Colonic mucosa (tissue), 4 donors: ENCODE data around the gene ZDHHC3. TPM values are rescaled to one million over a fixed set of nuclear protein-coding genes. Genes with fewer than 3 reads are reported as not detected.

Source experiments
- DNase-seq: peaks from one replicate; pipeline ENCODE4 v3.0.0-alpha.2; 2020
- H3K27ac ChIP-seq: fragments of 200-600 bp; one replicate; pipeline ENCODE4 v1.8.0; 2021
- H3K27me3 ChIP-seq: fragments of 200-600 bp; one replicate; pipeline ENCODE4 v1.8.0; 2021
- H3K36me3 ChIP-seq: fragments of 200-600 bp; one replicate; pipeline ENCODE4 v1.8.0; 2021
- H3K4me1 ChIP-seq: fragments of 200-600 bp; one replicate; pipeline ENCODE4 v1.8.0; 2021; ENCODE audit warnings: mild to moderate bottlenecking
- H3K4me3 ChIP-seq: fragments of 200-600 bp; one replicate; pipeline ENCODE4 v1.8.0; 2021
- H3K9ac ChIP-seq, 2 donors: one replicate each; pipeline ENCODE4 v1.7.0; 2013; ENCODE audit warnings: control low read depth in 2 of 2, low read depth in 2 of 2, low read length in 2 of 2
- H3K9me3 ChIP-seq: fragments of 200-600 bp; one replicate; pipeline ENCODE4 v1.8.0; 2021
- intact Hi-C: fragments of 100-400 bp; cut with DNase I; formaldehyde crosslinking; loops from one replicate; pipeline ENCODE4 v1.14.1; 2022
- total RNA-seq, 2 donors: library from RNA; stranded (reverse); fragmentation: NEBNext Ultra II Directional in 1 of 2; extraction: Animal tissue kit (Norgen Biotek cat#: 25700) in 1 of 2; gene quantifications; one replicate each; pipeline ENCODE4 v1.2.1, GENCODE V29; 2021
- TF ChIP-seq, protein P1 (sequence below): fragments of 200-600 bp; IDR thresholded peaks from one replicate; pipeline ENCODE4 v1.8.0; 2022; ENCODE audit warnings: antibody characterized with exemption, mild to moderate bottlenecking
- donor health status: healthy.
- donor health status: DM: no; HTN: no; CAD: no.
- donor health status: DM: no; HTN: no; CAD: no.

Gene ZDHHC3
- total RNA-seq, 2 donors from 2014 or later: 152 to 162 TPM

DNA sequence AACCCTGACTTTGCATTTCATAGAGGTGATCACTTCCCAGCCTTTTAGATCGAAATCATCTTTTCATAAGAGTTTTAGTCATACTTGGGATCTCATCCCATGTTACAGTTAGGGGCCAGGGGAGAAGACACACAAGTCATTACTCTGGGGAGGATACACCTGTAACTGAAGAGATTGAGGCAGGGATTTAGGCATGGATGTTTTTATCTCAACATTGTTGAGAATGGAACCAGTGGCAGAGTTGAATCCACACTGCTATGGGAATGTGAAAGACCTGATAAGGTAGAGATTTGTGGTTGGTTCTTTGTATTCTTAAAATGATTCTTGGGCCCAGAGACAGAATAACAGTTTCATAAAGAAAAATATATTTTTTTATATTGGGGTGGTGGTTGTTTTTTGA lies 33.9 kb upstream of the ZDHHC3 start:
- no peaks in the 10 kb centered on the region for H3K4me1 ChIP-seq

DNA sequence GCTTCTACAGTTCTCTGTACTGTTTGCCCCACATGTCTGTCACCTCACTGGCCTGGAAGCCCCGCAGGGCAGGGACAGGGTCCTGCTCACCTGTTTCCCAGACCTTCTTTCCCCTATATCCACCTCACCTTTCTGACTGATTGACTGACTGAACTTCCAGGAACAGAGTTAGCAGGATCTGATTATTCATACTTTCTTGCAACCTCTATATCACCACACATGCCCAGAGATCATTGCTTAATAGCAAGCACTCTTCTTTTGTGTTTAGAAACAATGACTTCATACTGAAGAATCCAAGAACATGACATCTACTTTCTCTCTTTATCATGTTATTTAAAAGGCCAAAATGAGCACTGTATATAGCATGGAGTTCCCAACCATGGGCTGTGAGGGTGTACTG lies 32.1 kb upstream of the ZDHHC3 start:
- Histone ChIP-seq H3K27ac (no peak overlapping the region), H3K4me1 (no peaks in the 10 kb centered on the region), H3K9me3 (no peaks in the 10 kb centered on the region), H3K9ac (no peak overlapping the region), H3K36me3 (no peaks in the 10 kb centered on the region), H3K4me3 (no peak overlapping the region), H3K27me3 (no peaks in the 10 kb centered on the region)
- TF ChIP-seq, protein P1, sequence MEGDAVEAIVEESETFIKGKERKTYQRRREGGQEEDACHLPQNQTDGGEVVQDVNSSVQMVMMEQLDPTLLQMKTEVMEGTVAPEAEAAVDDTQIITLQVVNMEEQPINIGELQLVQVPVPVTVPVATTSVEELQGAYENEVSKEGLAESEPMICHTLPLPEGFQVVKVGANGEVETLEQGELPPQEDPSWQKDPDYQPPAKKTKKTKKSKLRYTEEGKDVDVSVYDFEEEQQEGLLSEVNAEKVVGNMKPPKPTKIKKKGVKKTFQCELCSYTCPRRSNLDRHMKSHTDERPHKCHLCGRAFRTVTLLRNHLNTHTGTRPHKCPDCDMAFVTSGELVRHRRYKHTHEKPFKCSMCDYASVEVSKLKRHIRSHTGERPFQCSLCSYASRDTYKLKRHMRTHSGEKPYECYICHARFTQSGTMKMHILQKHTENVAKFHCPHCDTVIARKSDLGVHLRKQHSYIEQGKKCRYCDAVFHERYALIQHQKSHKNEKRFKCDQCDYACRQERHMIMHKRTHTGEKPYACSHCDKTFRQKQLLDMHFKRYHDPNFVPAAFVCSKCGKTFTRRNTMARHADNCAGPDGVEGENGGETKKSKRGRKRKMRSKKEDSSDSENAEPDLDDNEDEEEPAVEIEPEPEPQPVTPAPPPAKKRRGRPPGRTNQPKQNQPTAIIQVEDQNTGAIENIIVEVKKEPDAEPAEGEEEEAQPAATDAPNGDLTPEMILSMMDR: no peak
- DNase-seq: no peak
- intact Hi-C loops: no loop called here

More for the DNA sequence above, 33.9 kb upstream of the ZDHHC3 start:
- Histone ChIP-seq H3K27ac (no peak overlapping the region), H3K9me3 (no peaks in the 10 kb centered on the region), H3K9ac (no peak overlapping the region), H3K27me3 (no peaks in the 10 kb centered on the region), H3K36me3 (no peaks in the 10 kb centered on the region), H3K4me3 (no peak overlapping the region)
- no peak for DNase-seq
- intact Hi-C loops: no loop called here
- TF ChIP-seq, protein P1: no peak

DNA sequence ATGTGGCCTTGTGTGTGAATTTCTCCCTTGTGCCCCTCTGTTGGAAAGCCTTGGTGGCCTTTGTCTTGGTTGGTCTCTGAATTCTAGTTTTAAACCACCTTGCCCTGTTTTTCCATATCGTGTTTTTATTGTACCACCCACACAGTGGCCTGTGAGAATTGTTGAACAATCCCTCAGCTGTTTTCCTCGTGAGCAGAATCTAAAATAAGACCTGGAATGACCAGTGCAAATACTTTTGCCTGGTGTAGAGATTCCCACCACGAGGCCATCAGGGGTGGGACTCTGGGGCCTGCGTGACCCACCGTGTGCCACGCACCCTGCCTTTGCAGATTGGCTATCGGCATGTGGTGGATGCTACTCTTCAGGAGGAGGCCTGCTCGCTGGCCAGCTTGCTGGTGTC lies 31.1 kb upstream of the ZDHHC3 start:
- no peak for DNase-seq
- Histone ChIP-seq H3K27me3 (no peaks in the 10 kb centered on the region), H3K4me3 (no peak overlapping the region), H3K4me1 (no peaks in the 10 kb centered on the region), H3K27ac (no peak overlapping the region), H3K9me3 (no peaks in the 10 kb centered on the region), H3K36me3 (no peaks in the 10 kb centered on the region), H3K9ac (no peak overlapping the region)
- intact Hi-C loops: no loop called here
- TF ChIP-seq, protein P1: no peak

DNA sequence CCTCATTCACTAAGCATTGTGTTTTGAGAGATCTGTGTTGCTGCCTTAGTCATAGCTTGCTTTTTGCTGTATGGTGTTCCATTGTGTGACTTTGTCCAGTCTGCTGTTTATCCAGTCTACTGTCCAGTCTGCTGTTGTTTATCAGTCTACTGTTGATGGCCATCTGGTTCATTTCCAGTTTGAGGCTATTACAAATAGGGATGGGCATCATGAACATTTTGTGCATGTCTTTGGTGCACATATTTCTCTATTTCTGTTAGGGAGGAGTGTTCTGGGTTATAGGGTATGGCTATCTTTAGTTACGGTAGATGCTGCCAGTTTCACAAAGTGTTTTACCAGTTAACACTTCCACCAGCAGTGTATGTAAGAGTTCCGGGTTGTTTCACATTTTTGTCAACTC lies 27.9 kb upstream of the ZDHHC3 start:
- TF ChIP-seq, protein P1: no peak
- no peaks in the 10 kb centered on the region for H3K9me3 ChIP-seq
- H3K9ac ChIP-seq: no peak overlapping the region
- H3K4me1 ChIP-seq: no peaks in the 10 kb centered on the region
- no peak overlapping the region for H3K27ac ChIP-seq
- no peak for DNase-seq
- intact Hi-C loops: no loop called here
- H3K27me3 ChIP-seq: no peaks in the 10 kb centered on the region
- no peak overlapping the region for H3K4me3 ChIP-seq
- H3K36me3 ChIP-seq: peaks cover 6% of the 10 kb centered on the region

DNA sequence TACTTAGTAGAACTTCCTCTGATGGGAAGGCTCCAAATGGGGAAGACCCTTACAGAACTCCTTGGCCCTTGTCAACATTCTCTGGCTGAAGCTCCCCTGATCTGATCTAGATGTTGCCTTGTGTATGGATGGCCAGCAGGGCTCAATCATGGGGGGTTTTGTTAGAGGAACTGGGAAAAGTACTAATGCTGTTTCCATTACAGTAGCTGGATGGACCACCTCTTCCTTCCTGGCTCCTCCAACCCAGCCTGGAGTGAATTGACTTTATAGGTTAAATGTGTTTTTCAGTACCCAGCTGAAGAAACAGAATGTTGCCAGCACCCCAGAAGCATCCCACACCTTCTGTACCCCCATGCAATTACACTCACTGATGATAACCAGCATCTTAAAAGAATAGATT lies 27.4 kb upstream of the ZDHHC3 start:
- no peaks in the 10 kb centered on the region for H3K9me3 ChIP-seq
- DNase-seq: no peak
- no peaks in the 10 kb centered on the region for H3K27me3 ChIP-seq
- peaks cover 6% of the 10 kb centered on the region for H3K36me3 ChIP-seq
- H3K4me1 ChIP-seq: no peaks in the 10 kb centered on the region
- H3K9ac ChIP-seq: no peak overlapping the region
- intact Hi-C loops: no loop called here
- no peak overlapping the region for H3K27ac ChIP-seq
- TF ChIP-seq, protein P1: no peak
- H3K4me3 ChIP-seq: no peak overlapping the region

DNA sequence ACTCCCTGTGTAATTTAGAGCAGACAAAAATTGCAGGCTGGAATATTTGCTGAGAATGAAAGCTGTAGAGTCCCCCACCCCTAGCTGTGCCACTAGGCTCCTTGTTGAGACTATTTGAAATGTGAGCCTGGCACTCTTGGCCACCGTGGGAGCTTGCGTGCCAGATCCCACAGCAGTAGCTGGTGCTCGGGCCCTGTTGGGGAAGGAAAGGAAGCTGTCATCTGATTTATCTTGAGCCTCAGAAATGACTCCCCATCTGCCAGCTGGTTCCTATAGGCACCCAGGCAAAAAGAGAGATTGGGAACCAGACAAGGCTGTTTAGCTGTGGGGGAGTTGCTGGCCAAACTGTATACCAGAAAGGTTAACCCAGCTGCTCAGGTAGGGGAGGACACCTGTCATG lies 26.7 kb upstream of the ZDHHC3 start:
- no peak overlapping the region for H3K4me3 ChIP-seq
- H3K9ac ChIP-seq: no peak overlapping the region
- TF ChIP-seq, protein P1: no peak
- H3K36me3 ChIP-seq: peaks cover 6% of the 10 kb centered on the region
- DNase-seq: no peak
- intact Hi-C loops: no loop called here
- H3K9me3 ChIP-seq: no peaks in the 10 kb centered on the region
- H3K4me1 ChIP-seq: no peaks in the 10 kb centered on the region
- no peaks in the 10 kb centered on the region for H3K27me3 ChIP-seq
- no peak overlapping the region for H3K27ac ChIP-seq
